ENCODE results near the gene FILIP1. TPM values are rescaled to one million over a fixed set of nuclear protein-coding genes. Genes with fewer than 3 reads are reported as not detected.

Gene FILIP1
- total and polyA plus RNA-seq, 2 of the 8 experiments (the other 6 are each of a cell fraction or from before 2014, with no cell fraction given) = 2.4 to 5.7 TPM

- TF ChIP-seq SAP30 (IDR thresholded peaks at IDR 0.05; ENCODE audit: insufficient read depth, insufficient replicate concordance, low read length) = no peak
These were observed 214.2 kb downstream of the FILIP1 start (continued) for GRCh38 chr6:75279418-75279817.

All from H1 (cell line).